ENCODE results near the gene ARMH1.

ARMH1 gene

GRCh38 chr1:44674113-44675000, at the start of gene ARMH1, which contains the start of gene TMEM53:
Gene ARMH1, plus strand, starts transcription at chr1:44674714. Its CDS starts 14,984 bp downstream, at chr1:44689698.
Gene TMEM53, minus strand, starts transcription at chr1:44674481. Its CDS starts 90 bp downstream, at chr1:44674391.
- in situ Hi-C loops (cut with MboI; ENCODE audit: low pct_unique_long_range_greater_than_20kb, low sequenced_read_pairs, unreplicated experiment) = no loop called here
- peak; percentile 20 for TF ChIP-seq CTCF (IDR thresholded peaks at IDR 0.05; ENCODE audit: extremely low read depth, insufficient read depth, missing control alignments)
- DNase-seq (ENCODE audit: low spot score) = peak; percentile 94

- TF ChIP-seq CTCF (IDR thresholded peaks at IDR 0.05; ENCODE audit: extremely low read depth, insufficient read depth, missing control alignments) = no peak
- in situ Hi-C loops (cut with MboI; ENCODE audit: low pct_unique_long_range_greater_than_20kb, low sequenced_read_pairs, unreplicated experiment) = no loop called here
- DNase-seq (ENCODE audit: low spot score) = no peak
These were observed 49.2 kb upstream of the ARMH1 start for GRCh38 chr1:44625348-44625747.

- DNase-seq (ENCODE audit: low spot score) = no peak
- TF ChIP-seq CTCF (IDR thresholded peaks at IDR 0.05; ENCODE audit: extremely low read depth, insufficient read depth, missing control alignments) = no peak
- in situ Hi-C loops (cut with MboI; ENCODE audit: low pct_unique_long_range_greater_than_20kb, low sequenced_read_pairs, unreplicated experiment) = no loop called here
These were observed 45.4 kb upstream of the ARMH1 start for GRCh38 chr1:44628962-44629756.

- in situ Hi-C loops (cut with MboI; ENCODE audit: low pct_unique_long_range_greater_than_20kb, low sequenced_read_pairs, unreplicated experiment) = no loop called here
- TF ChIP-seq CTCF (IDR thresholded peaks at IDR 0.05; ENCODE audit: extremely low read depth, insufficient read depth, missing control alignments) = no peak
- DNase-seq (ENCODE audit: low spot score) = no peak
These were observed 44.4 kb upstream of the ARMH1 start for GRCh38 chr1:44630116-44630515.

- in situ Hi-C loops (cut with MboI; ENCODE audit: low pct_unique_long_range_greater_than_20kb, low sequenced_read_pairs, unreplicated experiment) = no loop called here
These were observed 43.2 kb upstream of the ARMH1 start for GRCh38 chr1:44631333-44631646.

More at GRCh38 chr1:44631333-44631646, 43.2 kb upstream of the ARMH1 start:
- DNase-seq (ENCODE audit: low spot score) = no peak
- TF ChIP-seq CTCF (IDR thresholded peaks at IDR 0.05; ENCODE audit: extremely low read depth, insufficient read depth, missing control alignments) = no peak

Measured in GM13977 (cell line).